Activated CD8-positive, alpha-beta T cell treated with anti-CD3 and anti-CD28 coated beads for 36 hours (primary cell): ENCODE measurements around the gene IFT22. TPM values are rescaled to one million over a fixed set of nuclear protein-coding genes. Genes with fewer than 3 reads are reported as not detected.
"Not testable (repeated sequence)": the region's sequence is repeated elsewhere in the genome, so short reads cannot be mapped to it uniquely, and the experiment has no call there.

Source experiments
- ATAC-seq: fragments of 200-7000 bp; cut with Tn5 transposase; one replicate; pipeline ENCODE4 v1.10.0; 2021; ENCODE audit warnings: mild to moderate bottlenecking, moderate library complexity
- CTCF ChIA-PET: fragments of 350-600 bp; sonication (Branson Sonifier 250); formaldehyde crosslinking; loops from one replicate; lab custom pipeline; 2021; ENCODE audit warnings: antibody characterized with exemption; lab: Charles Lee
- POLR2A ChIA-PET: fragments of 350-600 bp; sonication (Branson Sonifier 250); formaldehyde crosslinking; loops from one replicate; lab custom pipeline; 2021; ENCODE audit warnings: antibody characterized with exemption; lab: Charles Lee
- DNase-seq: peaks from one replicate; pipeline ENCODE4 v3.0.0-alpha.2; 2020
- H3K27ac Mint-ChIP-seq: one replicate; pipeline ENCODE4 v1.8.0; 2021; ENCODE audit warnings: mild to moderate bottlenecking, mixed read lengths
- H3K27me3 Mint-ChIP-seq: one replicate; pipeline ENCODE4 v1.8.0; 2021; ENCODE audit warnings: mixed read lengths
- H3K36me3 Mint-ChIP-seq: one replicate; pipeline ENCODE4 v1.8.0; 2021; ENCODE audit warnings: low read depth, mixed read lengths
- H3K4me1 Mint-ChIP-seq: one replicate; pipeline ENCODE4 v1.8.0; 2021; ENCODE audit warnings: low read depth, mixed read lengths
- H3K4me3 Mint-ChIP-seq: one replicate; pipeline ENCODE4 v1.8.0; 2021; ENCODE audit warnings: mild to moderate bottlenecking, moderate library complexity, mixed read lengths
- H3K9me3 Mint-ChIP-seq: one replicate; pipeline ENCODE4 v1.8.0; 2021; ENCODE audit warnings: mixed read lengths
- CTCF ChIP-seq: fragments of 200-600 bp; IDR thresholded peaks from one replicate; pipeline ENCODE4 v1.8.0; 2022; ENCODE audit warnings: antibody characterized with exemption, mild to moderate bottlenecking
- intact Hi-C: fragments of 100-400 bp; cut with micrococcal nuclease; formaldehyde crosslinking; loops from one replicate; pipeline ENCODE4 v1.10.0; 2022
- total RNA-seq, 2 experiments: library from RNA; stranded (reverse); gene quantifications; one replicate each; pipeline ENCODE4 v1.2.3, GENCODE V29; 2021

Gene IFT22
- total RNA-seq, 2 experiments from 2014 or later, result 3.8 to 5.1 TPM

GRCh38 chr7:101265622-101266516, 55.7 kb downstream of the IFT22 start:
- no peaks in the 10 kb centered on the region for H3K4me1 Mint-ChIP-seq
- H3K27ac Mint-ChIP-seq, result no peak overlapping the region
- no peaks in the 10 kb centered on the region for H3K36me3 Mint-ChIP-seq
- DNase-seq, result no peak
- intact Hi-C loops, result no loop called here
- POLR2A ChIA-PET, result no interaction called here
- H3K27me3 Mint-ChIP-seq, result peaks cover 5% of the 10 kb centered on the region
- ATAC-seq, result no peak
- H3K9me3 Mint-ChIP-seq, result no peaks in the 10 kb centered on the region
- CTCF ChIA-PET, result interaction anchor here (0.7 to 1.5 kb wide), 3 partner anchors 21 to 50 kb away, joined by 3 read pairs; partner anchors contain the start of gene FIS1
- H3K4me3 Mint-ChIP-seq, result no peak overlapping the region
- no peak for TF ChIP-seq CTCF

GRCh38 chr7:101264102-101264706, 57.4 kb downstream of the IFT22 start:
- ATAC-seq, DNase-seq, H3K27me3 Mint-ChIP-seq, H3K4me1 Mint-ChIP-seq, H3K4me3 Mint-ChIP-seq, H3K36me3 Mint-ChIP-seq, intact Hi-C loops, H3K9me3 Mint-ChIP-seq, H3K27ac Mint-ChIP-seq: not testable (repeated sequence)
- POLR2A ChIA-PET, result interaction anchor here (1.3 kb wide), 1 partner anchor 14 kb away, joined by 3 read pairs; no protein-coding TSS in a partner anchor
- CTCF ChIA-PET, result interaction anchor here (1.5 kb wide), 1 partner anchor 20 kb away, joined by 3 read pairs; the partner anchor contains the start of gene FIS1

Other genes with a start within 250 kb of the IFT22 start
- 10 to 100 TPM; 40.1 to 42.3 TPM for gene TRIM56, start 236.3 kb downstream of the IFT22 start, total RNA-seq
- gene SERPINE1, start 194.7 kb downstream of the IFT22 start, total RNA-seq, result 1 to 10 TPM; 1.2 to 1.3 TPM
- 10 to 100 TPM; 35.6 to 39.5 TPM for gene AP1S1, start 167.3 kb downstream of the IFT22 start, total RNA-seq
- not detected for gene VGF, start 156.2 kb downstream of the IFT22 start, total RNA-seq
- gene NAT16, start 141.5 kb downstream of the IFT22 start, total RNA-seq, result not detected
- not detected for gene MOGAT3, start 120.8 kb downstream of the IFT22 start, total RNA-seq
- gene PLOD3, start 104.2 kb downstream of the IFT22 start, total RNA-seq, result 10 to 100 TPM; 20.4 to 24.4 TPM
- gene ZNHIT1, start 103.6 kb downstream of the IFT22 start, total RNA-seq, result 10 to 100 TPM; 36.8 to 37.9 TPM
- gene CLDN15, start 84.0 kb downstream of the IFT22 start, total RNA-seq, result 10 to 100 TPM; 14.2 to 15.8 TPM
- 10 to 100 TPM; 86.5 to 96.8 TPM for gene FIS1, start 76.7 kb downstream of the IFT22 start, total RNA-seq
- not detected for gene COL26A1, start 41.1 kb upstream of the IFT22 start, total RNA-seq